Activated CD4-positive, alpha-beta T cell treated with anti-CD3 and anti-CD28 coated beads, Interleukin-2, amount 10 ng/mL, durations not matched to agents 24 days and 14 days (primary cell): Measurements from ENCODE around the gene OR10H4. TPM values are rescaled to one million over a fixed set of nuclear protein-coding genes. Genes with fewer than 3 reads are reported as not detected.

Experiments
- total RNA-seq: library from RNA; stranded (reverse); gene quantifications from 2 replicates; pipeline ENCODE4 v1.2.3, GENCODE V29; 2022

The OR10H4 gene
- total RNA-seq, 1 donor from 2014 or later: not detected

Other genes with a start within 250 kb of the OR10H4 start
- not detected in 2 replicates for gene OR10H2, start 221.0 kb upstream of the OR10H4 start, total RNA-seq
- gene OR10H3, start 211.0 kb upstream of the OR10H4 start, total RNA-seq: not detected in 2 replicates
- not detected in 2 replicates for gene OR10H5, start 161.3 kb upstream of the OR10H4 start, total RNA-seq
- 0.05 TPM in 1 of 2 replicates, not detected in the other for gene OR10H1, start 133.3 kb upstream of the OR10H4 start, total RNA-seq
- not detected in 2 replicates for gene CYP4F2, start 50.9 kb upstream of the OR10H4 start, total RNA-seq
- not detected in 2 replicates for gene CYP4F11, start 14.5 kb upstream of the OR10H4 start, total RNA-seq
- gene TPM4, start 127.5 kb downstream of the OR10H4 start, total RNA-seq: 283 and 291 TPM in 2 replicates
- 227 and 247 TPM in 2 replicates for gene RAB8A, start 162.9 kb downstream of the OR10H4 start, total RNA-seq
- gene HSH2D, start 194.7 kb downstream of the OR10H4 start, total RNA-seq: 22.7 and 23.1 TPM in 2 replicates
- gene CIB3, start 224.5 kb downstream of the OR10H4 start, total RNA-seq: not detected in 2 replicates
- 59.2 and 65.2 TPM in 2 replicates for gene FAM32A, start 236.4 kb downstream of the OR10H4 start, total RNA-seq
- gene AP1M1, start 248.9 kb downstream of the OR10H4 start, total RNA-seq: 107 and 111 TPM in 2 replicates